Retinal pigment epithelial cell (primary cell): Measurements from ENCODE around the gene DTYMK.

Experiments used
- DNase-seq: peaks from one replicate; pipeline ENCODE4 v3.0.0-alpha.2; 2010; ENCODE audit warnings: low read depth
- H3K4me3 ChIP-seq: 2 replicates; pipeline ENCODE4 v1.5.1; 2011; ENCODE audit warnings: mild to moderate bottlenecking, low read length, control low read depth, moderate library complexity
- TF ChIP-seq, protein P1 (sequence below): conservative IDR thresholded peaks from 2 replicates; pipeline ENCODE4 v1.5.1; 2011; ENCODE audit warnings: low read depth, low read length, control low read depth, inconsistent platforms

DTYMK gene

GRCh38 chr2:241730671-241731293, 44.2 kb upstream of the DTYMK start:
- TF ChIP-seq, protein P1, sequence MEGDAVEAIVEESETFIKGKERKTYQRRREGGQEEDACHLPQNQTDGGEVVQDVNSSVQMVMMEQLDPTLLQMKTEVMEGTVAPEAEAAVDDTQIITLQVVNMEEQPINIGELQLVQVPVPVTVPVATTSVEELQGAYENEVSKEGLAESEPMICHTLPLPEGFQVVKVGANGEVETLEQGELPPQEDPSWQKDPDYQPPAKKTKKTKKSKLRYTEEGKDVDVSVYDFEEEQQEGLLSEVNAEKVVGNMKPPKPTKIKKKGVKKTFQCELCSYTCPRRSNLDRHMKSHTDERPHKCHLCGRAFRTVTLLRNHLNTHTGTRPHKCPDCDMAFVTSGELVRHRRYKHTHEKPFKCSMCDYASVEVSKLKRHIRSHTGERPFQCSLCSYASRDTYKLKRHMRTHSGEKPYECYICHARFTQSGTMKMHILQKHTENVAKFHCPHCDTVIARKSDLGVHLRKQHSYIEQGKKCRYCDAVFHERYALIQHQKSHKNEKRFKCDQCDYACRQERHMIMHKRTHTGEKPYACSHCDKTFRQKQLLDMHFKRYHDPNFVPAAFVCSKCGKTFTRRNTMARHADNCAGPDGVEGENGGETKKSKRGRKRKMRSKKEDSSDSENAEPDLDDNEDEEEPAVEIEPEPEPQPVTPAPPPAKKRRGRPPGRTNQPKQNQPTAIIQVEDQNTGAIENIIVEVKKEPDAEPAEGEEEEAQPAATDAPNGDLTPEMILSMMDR, result no peak
- no peak for DNase-seq

GRCh38 chr2:241729868-241730267, 43.3 kb upstream of the DTYMK start:
- DNase-seq, result no peak
- no peak overlapping the region for H3K4me3 ChIP-seq
- TF ChIP-seq, protein P1, result no peak

More at GRCh38 chr2:241730671-241731293, 44.2 kb upstream of the DTYMK start:
- no peak overlapping the region for H3K4me3 ChIP-seq

DNA sequence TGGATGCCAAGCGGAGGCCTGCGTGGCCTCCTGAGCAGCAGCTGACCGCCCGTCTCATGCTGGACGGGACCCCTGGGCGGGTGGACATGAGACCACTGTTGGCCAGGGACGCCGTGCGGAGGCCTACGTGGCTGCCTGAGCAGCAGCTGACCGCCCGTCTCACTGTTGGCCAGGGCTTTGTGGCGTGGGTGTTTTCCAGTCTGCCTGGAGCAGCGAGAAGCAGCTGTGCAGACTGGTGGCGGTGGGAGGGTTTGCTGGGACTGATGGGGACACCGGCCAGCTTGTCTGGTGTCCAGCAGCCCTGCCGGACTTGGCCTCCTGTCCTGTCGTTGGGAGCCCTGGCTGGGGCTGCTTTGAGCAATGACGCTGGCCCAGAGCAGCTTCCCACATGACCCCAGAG, 42.0 kb upstream of the DTYMK start:
- TF ChIP-seq, protein P1, result no peak
- no peak for DNase-seq

DNA sequence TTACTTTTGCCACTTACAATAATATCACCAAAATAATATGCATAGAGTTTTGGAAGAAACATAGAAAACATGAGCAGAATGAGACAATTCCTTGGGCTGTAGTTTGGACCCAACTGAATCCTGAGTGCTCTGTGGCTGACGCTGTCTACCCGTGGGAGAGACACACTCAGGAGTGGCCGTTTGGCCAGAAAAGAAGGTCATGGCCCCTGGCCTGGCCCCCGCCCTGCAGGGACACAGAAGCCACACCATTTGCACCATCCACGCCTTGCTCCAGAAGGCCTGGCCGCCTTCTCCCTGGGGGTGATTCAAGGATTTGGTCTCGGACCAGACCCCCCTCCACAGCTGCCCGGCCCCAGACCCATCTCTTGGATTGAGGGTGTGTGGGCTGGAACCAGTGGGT, 41.4 kb upstream of the DTYMK start:
- no peak overlapping the region for H3K4me3 ChIP-seq
- TF ChIP-seq, protein P1, result no peak
- no peak for DNase-seq

More for the DNA sequence above, 42.0 kb upstream of the DTYMK start:
- H3K4me3 ChIP-seq, result no peak overlapping the region

DNA sequence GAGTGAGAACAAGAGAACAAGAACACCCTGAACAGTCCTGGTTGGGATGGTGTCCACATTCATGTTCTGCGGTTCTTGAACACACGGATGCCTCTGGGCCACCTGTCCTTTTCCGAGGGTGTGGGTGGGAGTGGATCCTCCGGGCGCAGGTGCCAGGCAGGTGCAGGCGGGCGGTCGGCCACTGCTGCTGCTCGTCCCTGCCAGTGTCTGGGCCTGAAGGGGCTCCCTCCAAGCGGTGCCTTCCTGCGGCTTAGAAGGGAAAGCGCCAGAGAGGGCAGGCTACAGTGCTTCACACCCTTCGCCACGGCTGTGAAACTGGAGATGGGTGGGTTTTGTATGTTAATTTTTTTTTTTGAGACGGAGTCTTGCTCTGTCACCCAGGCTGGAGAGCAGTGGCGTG, 39.8 kb upstream of the DTYMK start:
- DNase-seq, result no peak
- no peak overlapping the region for H3K4me3 ChIP-seq
- TF ChIP-seq, protein P1, result no peak

- no peak overlapping the region for H3K4me3 ChIP-seq
- DNase-seq, result no peak
- TF ChIP-seq, protein P1, result no peak
Observed at GRCh38 chr2:241724975-241725870, 38.6 kb upstream of the DTYMK start.
